HG03280 (cell line): Measurements from ENCODE around the gene CFAP58.
"Not testable (repeated sequence)": the region's sequence is repeated elsewhere in the genome, so short reads cannot be mapped to it uniquely, and the experiment has no call there.

Experiments
- ATAC-seq: cut with Tn5 transposase; IDR thresholded peaks from one replicate; pipeline ENCODE4 v1.9.1; 2021; ENCODE audit warnings: mild to moderate bottlenecking, moderate library complexity; ENCODE audit not compliant: unreplicated experiment

Gene CFAP58

DNA sequence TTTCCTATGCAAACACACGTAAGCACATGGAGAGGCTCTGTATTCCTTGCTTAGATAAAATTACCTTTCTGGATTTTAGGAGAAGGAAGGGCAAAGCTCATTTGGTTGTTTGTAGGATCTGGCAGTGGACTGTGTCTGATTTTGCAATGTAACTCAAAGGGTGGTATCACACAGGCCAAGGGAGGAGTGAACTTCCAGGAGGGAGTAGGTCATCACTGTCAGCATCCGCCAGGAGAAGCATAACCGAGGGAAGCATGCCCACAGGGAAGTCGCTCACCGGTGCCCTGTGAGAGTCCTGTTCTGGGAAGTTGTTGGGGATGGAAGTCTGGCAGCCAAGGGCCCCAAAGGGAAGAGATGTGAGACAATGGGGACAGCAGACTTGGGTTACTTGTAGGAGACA, 74.4 kb downstream of the CFAP58 start:
- ATAC-seq: no peak

DNA sequence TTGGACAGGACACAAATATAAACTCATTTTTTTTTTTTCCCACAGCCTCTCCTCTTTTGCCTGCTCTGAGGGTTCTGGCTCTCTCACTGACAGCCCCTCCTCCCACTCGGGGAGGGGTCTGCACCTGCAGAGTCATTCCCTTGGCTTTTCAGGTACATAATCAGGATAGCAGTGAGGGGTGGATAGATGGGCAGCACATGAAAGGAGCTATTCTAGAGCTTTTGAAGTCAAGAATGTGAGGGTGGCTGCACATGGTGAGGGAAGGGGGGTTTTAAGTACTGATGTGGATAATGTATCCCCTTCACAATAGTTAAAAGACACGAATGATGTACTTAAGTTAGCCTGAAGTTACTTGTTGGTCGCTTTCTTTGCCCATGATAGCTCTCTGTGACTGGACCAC, 76.2 kb downstream of the CFAP58 start:
- no peak for ATAC-seq

DNA sequence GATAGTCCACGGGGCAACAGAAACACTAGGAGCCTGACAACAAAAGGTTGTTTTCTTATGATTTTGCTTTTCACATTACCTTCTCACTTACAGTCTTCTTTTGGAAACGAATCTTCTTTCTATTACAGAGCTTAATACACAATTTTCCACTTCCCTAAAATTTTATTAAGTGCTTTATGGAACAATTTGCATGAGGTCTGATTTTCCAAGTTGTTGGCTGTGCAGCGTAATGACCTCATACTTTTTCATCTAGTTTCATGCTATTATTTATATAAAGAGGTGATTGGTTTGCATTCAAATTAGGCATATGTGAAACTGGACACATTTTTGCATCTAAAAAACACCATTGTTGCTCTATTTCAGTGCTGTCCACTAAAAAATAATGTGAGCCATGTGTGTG, 76.7 kb downstream of the CFAP58 start:
- ATAC-seq: no peak

DNA sequence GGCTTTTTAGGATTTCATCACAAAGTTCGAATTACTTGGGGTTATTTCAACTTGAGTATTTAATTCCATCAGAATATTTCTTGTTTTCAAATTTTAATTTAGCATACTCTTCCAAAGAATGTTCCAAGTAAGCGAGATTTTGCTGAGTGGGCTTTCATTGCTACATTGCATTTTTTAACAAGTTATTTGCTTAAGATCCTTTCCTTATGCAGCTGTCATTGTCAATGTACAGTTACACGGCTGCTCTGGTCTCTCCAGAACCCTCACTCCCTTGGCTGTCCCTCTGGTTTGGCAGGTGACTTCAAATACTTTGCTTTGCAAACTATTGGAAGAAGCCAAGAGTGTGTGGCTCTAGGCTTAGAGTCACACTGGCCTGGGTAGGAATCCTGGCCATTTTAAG, 80.0 kb downstream of the CFAP58 start:
- no peak for ATAC-seq

DNA sequence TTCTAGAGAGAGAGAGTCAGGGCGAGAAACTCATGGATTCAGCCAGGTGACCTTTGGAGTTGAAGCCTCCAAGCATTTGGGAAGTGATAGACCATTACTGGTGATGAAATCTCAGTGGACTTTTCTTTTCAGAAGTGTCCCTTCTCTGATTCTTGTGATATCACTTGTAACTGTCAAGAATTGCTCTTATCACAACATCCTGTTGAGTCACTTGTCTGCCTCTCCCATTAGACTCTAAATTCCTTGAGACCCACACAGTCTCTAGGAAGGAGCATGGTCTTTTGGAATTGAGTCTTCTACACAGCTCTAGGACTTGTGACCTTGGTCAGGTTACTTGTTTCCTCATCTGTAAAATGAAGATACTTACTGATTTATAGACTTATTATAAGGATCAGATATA, 81.0 kb downstream of the CFAP58 start:
- ATAC-seq: no peak

DNA sequence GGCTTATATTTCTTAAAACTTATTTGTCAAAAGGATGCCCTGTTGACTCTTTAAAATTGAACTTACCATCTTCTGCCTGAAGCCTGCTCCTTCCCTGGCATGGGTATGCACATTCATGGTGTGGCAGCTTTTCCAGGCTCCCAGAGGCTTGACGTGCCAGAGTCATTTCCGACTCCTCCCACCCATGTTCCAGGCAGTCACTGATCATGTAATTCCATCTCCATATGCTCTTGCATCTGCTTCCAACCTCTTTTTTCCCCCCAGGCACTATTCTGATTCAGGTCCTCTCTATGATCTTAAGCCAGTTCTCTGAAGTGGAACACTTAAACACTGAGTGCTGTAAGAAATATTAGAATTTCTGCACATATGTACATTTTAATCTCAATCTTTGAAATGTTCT, 82.2 kb downstream of the CFAP58 start:
- no peak for ATAC-seq

DNA sequence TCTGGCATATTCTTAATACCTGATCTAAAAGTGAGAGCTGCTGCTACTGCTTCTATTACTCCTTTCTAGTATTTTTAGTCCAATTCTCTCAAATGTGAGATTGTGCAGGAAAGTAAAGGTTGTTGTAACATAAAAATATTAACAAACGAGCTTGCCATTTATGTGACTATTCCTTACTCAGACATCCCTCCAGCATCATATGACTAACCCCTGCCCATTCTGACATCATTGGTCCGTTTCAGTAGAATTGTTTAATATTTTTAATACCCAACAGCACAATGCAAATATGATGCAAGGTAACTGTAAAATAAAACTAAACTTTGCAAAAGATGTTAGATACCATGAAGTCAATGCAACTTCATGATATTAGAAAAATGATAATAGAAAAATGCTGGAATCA, 83.6 kb downstream of the CFAP58 start:
- ATAC-seq: no peak

DNA sequence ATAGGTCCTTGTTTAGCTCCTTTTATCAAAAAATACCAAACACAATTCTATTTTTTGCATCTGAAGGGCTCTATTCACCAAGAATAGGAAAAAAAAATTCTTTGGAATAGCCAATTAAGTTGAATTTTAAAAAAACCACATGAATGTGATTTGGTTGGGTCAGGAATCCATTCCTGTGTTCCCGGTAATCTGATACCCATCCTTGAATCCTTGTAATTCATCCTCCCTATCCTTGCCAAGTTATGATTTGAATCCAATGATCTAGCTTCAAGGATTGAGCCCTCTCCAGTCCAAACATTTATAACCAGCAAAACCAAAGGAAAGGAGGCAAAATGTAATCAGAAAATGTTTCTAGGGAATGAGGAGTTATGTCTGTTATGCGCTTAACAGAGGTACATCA, 86.6 kb downstream of the CFAP58 start:
- ATAC-seq: no peak

DNA sequence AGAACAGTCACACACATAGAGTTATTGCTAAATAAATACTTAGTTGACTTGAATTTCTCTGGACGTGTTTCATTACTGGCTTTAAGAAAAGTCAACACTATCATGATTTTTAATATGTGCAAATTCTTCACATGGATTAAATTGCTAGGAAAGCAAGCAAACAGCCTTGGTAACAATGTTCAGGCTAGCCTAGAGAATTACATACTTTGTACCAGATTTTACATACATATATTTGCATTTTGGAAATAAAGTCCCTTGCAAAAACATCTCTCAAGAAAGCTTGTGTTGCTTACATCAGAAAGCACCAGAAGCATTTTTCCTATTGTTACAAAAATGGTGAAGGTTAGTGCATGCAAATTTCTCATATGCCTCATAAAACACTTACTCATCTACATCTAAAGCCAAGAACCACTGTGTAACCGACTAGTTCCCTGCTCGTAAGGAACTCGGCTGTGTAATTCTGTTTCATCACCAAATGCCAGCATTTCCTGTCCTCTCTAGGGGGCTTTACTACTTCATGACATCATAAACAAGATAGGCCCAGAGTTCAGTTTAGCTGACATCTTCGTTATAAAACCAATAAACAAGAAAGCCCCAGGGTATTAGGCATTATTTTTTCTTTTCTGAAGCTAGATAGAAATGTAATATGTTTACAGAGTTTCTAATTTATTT, 87.8 kb downstream of the CFAP58 start:
- ATAC-seq: no peak

DNA sequence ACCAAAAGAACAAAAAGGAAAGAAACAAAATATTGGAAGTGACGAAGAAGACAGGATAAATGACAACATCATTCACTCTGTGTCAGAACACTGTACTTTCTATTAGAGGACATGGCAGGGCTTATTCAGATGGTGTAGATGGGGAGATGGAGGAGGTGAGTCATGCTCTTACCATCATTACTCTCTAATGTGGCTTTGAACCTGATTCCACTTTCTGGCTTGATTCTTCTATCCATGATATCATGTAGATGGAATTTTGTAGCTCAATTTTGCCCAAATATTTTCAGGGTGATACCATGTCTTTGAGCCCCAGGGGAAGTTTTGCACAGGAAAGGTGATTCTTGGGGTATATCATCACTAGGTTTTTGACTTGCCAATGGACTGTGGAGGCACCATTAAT, 91.7 kb downstream of the CFAP58 start:
- ATAC-seq: no peak

DNA sequence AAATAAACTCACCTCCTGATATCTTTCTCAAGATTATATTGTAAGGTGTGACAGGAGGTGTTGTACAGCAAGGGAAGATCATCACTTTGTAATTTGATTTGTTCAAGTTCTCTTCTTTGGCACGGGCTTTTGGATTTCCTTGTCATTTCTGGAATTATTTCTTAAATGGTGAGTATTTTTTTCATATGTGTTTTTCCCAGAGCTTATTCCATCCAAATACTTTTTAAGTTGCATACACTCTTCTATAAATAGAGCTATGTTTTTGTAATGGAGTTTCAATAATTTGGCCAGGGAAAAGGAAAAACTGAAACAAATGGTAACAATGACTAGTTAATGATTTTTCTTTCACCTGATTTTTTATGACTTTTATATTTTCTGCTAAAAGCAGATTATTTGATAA, 92.5 kb downstream of the CFAP58 start:
- no peak for ATAC-seq

DNA sequence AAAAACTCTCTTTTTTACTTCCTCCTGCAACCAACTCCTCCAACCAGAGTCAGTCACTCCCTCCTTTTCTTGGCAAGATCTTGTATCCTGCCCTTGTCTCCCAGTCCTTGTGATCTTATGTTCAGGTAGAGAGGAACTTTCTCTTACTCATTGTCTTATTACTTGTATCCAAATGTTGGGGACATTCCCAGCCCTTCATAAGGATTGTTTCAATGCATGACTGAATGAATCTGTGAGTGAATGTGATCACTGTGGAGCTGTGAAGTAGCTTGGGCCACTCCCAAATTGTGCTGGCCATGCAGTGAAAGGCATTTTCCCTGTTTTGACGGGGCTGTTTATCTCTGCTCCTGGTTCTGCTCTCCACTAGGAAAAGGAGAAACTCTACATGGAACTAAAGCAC, 93.7 kb downstream of the CFAP58 start:
- ATAC-seq: no peak

DNA sequence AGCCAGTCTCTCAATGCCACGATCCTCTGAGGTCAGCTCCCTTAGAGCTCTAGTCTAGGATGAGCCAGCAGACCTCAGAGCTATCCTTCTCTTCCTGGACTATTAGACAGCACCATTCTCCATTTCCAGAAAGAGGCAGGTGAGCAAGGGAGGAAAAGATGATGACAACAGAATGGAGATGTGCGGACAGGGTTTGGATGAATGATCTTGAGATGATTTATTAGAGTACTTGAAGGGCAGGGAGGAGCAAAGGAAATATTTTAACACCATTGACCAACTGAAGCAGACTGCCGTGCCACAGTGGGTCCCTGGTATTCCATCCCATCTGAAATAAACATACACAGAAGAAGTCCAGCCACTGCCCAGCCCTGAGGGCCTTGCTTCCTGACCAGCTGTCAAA, 94.3 kb downstream of the CFAP58 start:
- no peak for ATAC-seq

DNA sequence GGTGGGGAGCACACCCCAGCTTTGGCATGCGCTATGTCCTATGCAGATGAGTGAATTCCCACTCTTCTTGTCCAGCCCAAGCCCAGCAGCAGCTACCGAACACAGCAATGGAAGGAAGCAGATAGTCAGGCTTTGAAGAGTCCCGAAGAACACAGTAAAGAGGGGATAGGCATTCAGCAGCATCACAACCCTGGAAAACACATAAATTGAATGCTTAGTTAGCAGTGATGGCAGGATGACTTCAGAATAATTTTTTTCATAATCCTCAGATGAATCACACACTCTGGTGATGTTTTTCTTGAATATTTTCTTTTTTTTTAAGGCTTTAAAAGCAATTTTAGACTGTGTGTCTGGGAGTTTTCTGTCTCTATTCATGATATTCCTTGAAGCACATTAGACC, 95.8 kb downstream of the CFAP58 start:
- ATAC-seq: no peak

DNA sequence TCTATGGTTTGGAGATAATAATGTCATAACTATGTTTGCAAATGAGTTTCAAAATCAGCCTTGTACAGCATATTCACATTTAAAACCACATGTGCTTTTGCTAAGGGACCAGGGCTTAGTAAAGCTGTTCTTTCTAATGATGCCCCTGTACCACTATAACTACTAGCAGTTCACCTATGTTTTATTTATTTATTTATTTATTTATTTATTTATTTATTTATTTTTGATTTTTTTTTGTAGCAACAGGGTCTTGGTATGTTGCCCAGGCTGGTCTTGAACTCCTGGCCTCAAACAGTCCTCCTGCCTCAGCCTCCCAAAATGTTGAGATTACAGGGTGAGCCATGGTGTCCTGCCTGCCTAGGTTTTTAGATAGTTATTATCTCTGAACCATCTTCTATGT, 96.9 kb downstream of the CFAP58 start:
- no peak for ATAC-seq

DNA sequence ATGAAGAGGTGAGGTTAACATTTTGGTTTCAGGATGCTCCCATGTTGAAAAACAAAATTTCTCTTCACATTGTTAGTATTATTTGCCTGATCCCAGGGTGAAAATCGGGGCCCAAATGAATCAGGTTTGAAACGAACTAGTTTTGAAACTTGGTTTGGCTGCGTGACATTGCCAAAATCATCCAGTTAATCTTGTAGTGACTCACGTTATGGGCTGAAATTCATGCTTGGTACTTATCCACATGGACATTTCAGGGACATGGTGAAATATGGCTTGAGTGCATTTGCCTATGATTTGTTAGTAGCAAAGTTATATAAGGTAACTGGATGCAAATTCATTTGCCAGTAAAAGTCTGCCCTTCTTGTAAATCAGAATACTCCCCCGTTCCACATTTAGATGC, 97.3 kb downstream of the CFAP58 start:
- ATAC-seq: no peak

DNA sequence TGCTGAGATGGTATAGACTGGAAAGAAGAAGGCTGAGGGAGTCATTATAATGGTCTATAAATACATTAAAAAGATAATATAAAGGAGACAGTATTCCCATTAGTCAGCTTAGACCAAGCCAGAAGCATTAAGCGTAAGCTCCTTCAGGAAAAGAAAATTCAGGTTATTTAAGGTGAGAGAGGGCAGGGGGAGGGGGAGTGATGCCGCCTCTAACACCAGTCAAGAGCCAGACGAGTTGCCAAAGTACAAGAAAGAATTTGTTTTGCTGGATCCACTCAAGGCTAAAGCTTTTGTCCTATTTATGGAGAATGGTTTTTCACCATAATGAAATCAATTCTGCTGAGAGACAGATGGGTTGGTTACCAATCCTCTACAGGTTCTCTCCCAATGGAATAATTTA, 99.3 kb downstream of the CFAP58 start:
- no peak for ATAC-seq

DNA sequence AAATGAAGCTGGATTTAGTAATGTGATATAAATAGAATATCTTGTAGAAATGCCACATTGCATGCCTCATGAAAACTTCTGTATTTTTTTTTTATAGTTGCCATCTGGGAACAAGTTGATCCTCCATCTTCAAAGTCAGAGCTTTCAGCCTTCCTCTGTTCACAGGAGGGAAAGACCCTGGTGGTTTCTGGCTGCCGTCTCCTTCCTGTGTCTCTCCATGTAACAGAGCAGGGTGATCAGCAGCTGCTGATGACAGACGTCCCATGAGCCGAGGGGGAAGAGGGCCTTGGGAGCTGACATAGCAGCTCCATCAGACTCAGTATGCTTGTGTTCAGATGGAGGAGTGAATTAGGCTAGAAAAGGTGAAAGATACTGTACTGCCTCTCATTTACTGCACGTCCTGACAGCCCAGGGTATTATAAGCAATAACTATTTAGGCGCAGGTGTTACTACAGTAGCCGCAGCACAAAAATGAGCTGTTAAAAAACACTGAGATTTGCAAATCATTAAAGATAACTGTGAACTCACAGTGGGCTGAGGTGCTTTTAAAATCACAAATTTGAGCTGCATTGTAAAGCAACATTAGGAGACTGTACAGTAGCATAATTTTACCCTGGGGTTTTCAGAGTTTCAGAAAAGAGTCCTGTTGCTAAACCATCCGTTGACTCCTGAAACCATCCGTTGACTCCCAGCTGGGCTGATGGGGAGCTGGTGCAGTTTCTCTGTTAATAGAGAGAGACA, 103.3 kb downstream of the CFAP58 start:
- no peak for ATAC-seq

DNA sequence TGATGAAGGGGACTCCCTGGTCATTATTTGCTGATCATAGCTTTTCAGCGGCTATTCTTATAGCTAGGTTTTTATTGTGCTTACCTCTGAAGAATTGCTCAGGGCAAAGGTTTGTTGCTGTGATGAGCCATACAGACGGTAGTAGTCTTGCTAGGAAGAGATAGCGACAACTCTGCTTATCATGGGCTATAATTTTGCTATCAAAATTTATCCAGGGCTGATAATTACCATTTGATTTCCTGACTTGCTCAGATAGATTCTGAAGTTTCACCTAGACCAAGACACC, 103.9 kb downstream of the CFAP58 start:
- no peak for ATAC-seq

DNA sequence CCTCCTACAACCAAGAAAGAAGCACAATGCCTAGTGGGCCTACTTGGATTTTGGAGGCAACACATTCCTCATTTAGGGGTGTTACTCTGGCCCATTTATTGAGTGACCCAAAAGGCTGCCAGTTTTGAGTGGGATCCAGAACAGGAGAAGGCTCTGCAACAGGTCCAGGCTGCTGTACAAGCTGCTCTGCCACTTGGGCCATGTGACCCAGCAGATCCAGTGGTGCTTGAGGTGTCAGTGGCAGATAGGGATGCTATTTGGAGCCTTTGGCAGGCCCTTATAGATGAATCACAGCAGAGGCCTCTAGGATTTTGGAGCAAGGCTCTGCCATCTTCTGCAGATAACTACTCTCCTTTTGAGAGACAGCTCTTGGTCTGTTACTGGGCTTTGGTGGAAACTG, 111.9 kb downstream of the CFAP58 start:
- not testable (repeated sequence) for ATAC-seq

DNA sequence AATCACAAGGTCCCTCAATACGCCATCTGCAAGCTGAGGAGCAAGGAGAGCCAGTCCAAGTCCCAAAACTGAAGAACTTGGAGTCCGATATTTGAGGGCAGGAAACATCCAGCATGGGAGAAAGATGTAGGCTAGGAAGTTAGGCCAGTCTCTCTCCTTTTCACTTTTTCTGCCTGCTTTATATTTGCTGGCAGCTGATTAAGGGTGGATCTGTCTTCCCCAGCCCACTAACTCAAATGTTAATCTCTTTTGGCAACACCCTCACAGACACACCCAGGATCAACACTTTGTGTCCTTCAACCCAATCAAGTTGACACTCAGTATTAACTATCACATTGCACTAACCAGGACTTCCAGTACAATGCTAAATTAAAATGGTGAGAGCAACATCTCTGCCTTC, 115.2 kb downstream of the CFAP58 start:
- ATAC-seq: not testable (repeated sequence)

DNA sequence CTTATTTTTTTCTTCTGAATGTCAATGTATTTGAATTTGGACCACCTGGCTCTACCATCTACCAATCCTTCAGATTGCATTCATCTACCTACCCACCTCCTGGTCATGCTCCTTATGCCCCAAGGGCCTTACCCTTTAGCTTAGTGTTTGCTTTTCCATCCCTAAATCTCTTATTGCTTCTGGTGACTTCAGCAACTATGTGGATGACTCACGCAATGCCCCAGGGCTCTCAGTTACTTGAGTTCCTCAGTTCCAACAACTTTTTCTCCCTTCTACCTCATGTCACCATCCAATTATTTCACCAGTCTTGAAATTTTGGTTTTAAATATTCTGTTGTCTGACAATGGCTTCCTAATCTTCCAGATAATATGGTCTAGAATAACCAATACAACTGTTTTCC, 118.9 kb downstream of the CFAP58 start:
- no peak for ATAC-seq
